GM19025 (cell line): Measurements from ENCODE around the gene PTCHD1.

Experiments used
- ATAC-seq: cut with Tn5 transposase; IDR thresholded peaks from one replicate; pipeline ENCODE4 v1.9.1; 2021; ENCODE audit warnings: mild to moderate bottlenecking, low read depth, moderate library complexity; ENCODE audit not compliant: unreplicated experiment

PTCHD1 gene

GRCh38 chrX:23344904-23345271 is 10.2 kb downstream of the PTCHD1 start:
- ATAC-seq, result no peak

GRCh38 chrX:23356189-23356588 is 21.5 kb downstream of the PTCHD1 start:
- no peak for ATAC-seq

GRCh38 chrX:23364416-23364815 is 29.8 kb downstream of the PTCHD1 start:
- ATAC-seq, result no peak

GRCh38 chrX:23365541-23365940 is 30.9 kb downstream of the PTCHD1 start:
- no peak for ATAC-seq

GRCh38 chrX:23366914-23367313 is 32.3 kb downstream of the PTCHD1 start:
- no peak for ATAC-seq

- ATAC-seq, result no peak
Measured at GRCh38 chrX:23369027-23369426, 34.4 kb downstream of the PTCHD1 start.

GRCh38 chrX:23372220-23372902 is 37.7 kb downstream of the PTCHD1 start:
- no peak for ATAC-seq

GRCh38 chrX:23373129-23373804 is 38.6 kb downstream of the PTCHD1 start:
- ATAC-seq, result no peak

- no peak for ATAC-seq
Measured at GRCh38 chrX:23374291-23374690, 39.6 kb downstream of the PTCHD1 start.

- ATAC-seq, result no peak
Measured at GRCh38 chrX:23376581-23376980, 41.9 kb downstream of the PTCHD1 start.

- ATAC-seq, result no peak
Measured at GRCh38 chrX:23380581-23380980, 45.9 kb downstream of the PTCHD1 start.

GRCh38 chrX:23381099-23382087 is 46.7 kb downstream of the PTCHD1 start:
- no peak for ATAC-seq

- no peak for ATAC-seq
Measured at GRCh38 chrX:23382572-23382971, 47.9 kb downstream of the PTCHD1 start.

GRCh38 chrX:23383411-23383810 is 48.8 kb downstream of the PTCHD1 start:
- ATAC-seq, result no peak

- no peak for ATAC-seq
Measured at GRCh38 chrX:23385242-23385641, 50.6 kb downstream of the PTCHD1 start.

- no peak for ATAC-seq
Measured at GRCh38 chrX:23386260-23386659, 51.6 kb downstream of the PTCHD1 start.

- ATAC-seq, result no peak
Measured at GRCh38 chrX:23386726-23387125, 52.1 kb downstream of the PTCHD1 start.

- no peak for ATAC-seq
Measured at GRCh38 chrX:23387550-23388184, 53.0 kb downstream of the PTCHD1 start.

GRCh38 chrX:23389196-23389792 is 54.6 kb downstream of the PTCHD1 start:
- ATAC-seq, result no peak

GRCh38 chrX:23390979-23391378 is 56.3 kb downstream of the PTCHD1 start:
- no peak for ATAC-seq
